IMR-90 (cell line): ENCODE measurements around the gene PCDH20. TPM values are rescaled to one million over a fixed set of nuclear protein-coding genes. Genes with fewer than 3 reads are reported as not detected.

Experiments
- ATAC-seq: fragments of 200-7000 bp; cut with Tn5 transposase; 2 replicates; pipeline ENCODE4 v1.9.1; 2020; ENCODE audit warnings: low read depth, mild to moderate bottlenecking, moderate library complexity
- BruUV-seq: library from RNA; stranded (reverse); fragments of 400-500 nt; replicated peaks from 2 replicates; lab custom pipeline; 2021; lab: Mats Ljungman, UMichigan
- CTCF ChIA-PET: fragments of 300-600 bp; formaldehyde crosslinking; extraction: SDS; loops from one replicate; lab custom pipeline; 2021; ENCODE audit warnings: antibody characterized with exemption; lab: Yijun Ruan, JAX
- POLR2A ChIA-PET: fragments of 300-600 bp; sonication (Branson Sonifier 250); formaldehyde crosslinking; loops from one replicate; lab custom pipeline; 2022; ENCODE audit warnings: antibody characterized with exemption; ENCODE audit not compliant: unreplicated experiment; lab: Charles Lee
- DNase-seq: peaks from one replicate; pipeline ENCODE4 v3.0.0; 2013
- H2AFZ ChIP-seq: replicated peaks from 2 replicates; pipeline ENCODE3; 2013; ENCODE audit warnings: low read length, mild to moderate bottlenecking; ENCODE audit not compliant: poor library complexity
- H2AK5ac ChIP-seq: 2 replicates; pipeline ENCODE4 v1.6.1; 2013; ENCODE audit warnings: low read depth, low read length, inconsistent platforms
- H2AK9ac ChIP-seq: replicated peaks from 2 replicates; pipeline ENCODE3; 2013; ENCODE audit warnings: mild to moderate bottlenecking, low read depth, low read length, moderate library complexity; ENCODE audit not compliant: poor library complexity
- H2BK120ac ChIP-seq: 2 replicates; pipeline ENCODE4 v1.6.1; 2013; ENCODE audit warnings: low read depth, low read length, inconsistent platforms
- H2BK15ac ChIP-seq: 3 replicates; pipeline ENCODE4 v1.6.1; 2013; ENCODE audit warnings: low read depth, low read length, inconsistent platforms
- H2BK20ac ChIP-seq: 2 replicates; pipeline ENCODE4 v1.6.1; 2013; ENCODE audit warnings: low read depth, mild to moderate bottlenecking, inconsistent platforms, low read length, moderate library complexity
- H2BK5ac ChIP-seq: 2 replicates; pipeline ENCODE4 v1.6.1; 2013; ENCODE audit warnings: mild to moderate bottlenecking, low read depth, low read length, inconsistent platforms; ENCODE audit not compliant: poor library complexity, severe bottlenecking
- H3K14ac ChIP-seq: replicated peaks from 2 replicates; pipeline ENCODE4 v1.6.1; 2013; ENCODE audit warnings: low read depth, low read length, inconsistent platforms
- H3K18ac ChIP-seq: 2 replicates; pipeline ENCODE4 v1.6.1; 2013; ENCODE audit warnings: low read depth, low read length, control low read depth
- H3K23ac ChIP-seq: 2 replicates; pipeline ENCODE4 v1.6.1; 2013; ENCODE audit warnings: low read depth, low read length, inconsistent platforms
- H3K27ac ChIP-seq: 2 replicates; pipeline ENCODE4 v1.5.1; 2013; ENCODE audit warnings: mild to moderate bottlenecking, control low read depth, low read length; ENCODE audit not compliant: insufficient read depth
- H3K27me3 ChIP-seq: 2 replicates; pipeline ENCODE4 v1.6.1; 2013; ENCODE audit warnings: low read length; ENCODE audit not compliant: control insufficient read depth, insufficient read depth
- H3K36me3 ChIP-seq: 2 replicates; pipeline ENCODE4 v1.6.1; 2013; ENCODE audit warnings: low read length, mixed read lengths; ENCODE audit not compliant: control insufficient read depth, insufficient read depth
- H3K4ac ChIP-seq: 2 replicates; pipeline ENCODE4 v1.6.1; 2013; ENCODE audit warnings: low read depth, low read length, inconsistent platforms
- H3K4me1 ChIP-seq: 2 replicates; pipeline ENCODE4 v1.6.1; 2013; ENCODE audit warnings: low read length, mixed read lengths; ENCODE audit not compliant: control insufficient read depth, insufficient read depth
- H3K4me2 ChIP-seq: 2 replicates; pipeline ENCODE4 v1.6.1; 2013; ENCODE audit warnings: low read depth, mild to moderate bottlenecking, control low read depth, low read length, moderate library complexity
- H3K4me3 ChIP-seq: 2 replicates; pipeline ENCODE4 v1.5.1; 2013; ENCODE audit warnings: low read depth, mild to moderate bottlenecking, control low read depth, low read length, moderate library complexity; ENCODE audit not compliant: insufficient read depth
- H3K56ac ChIP-seq: 2 replicates; pipeline ENCODE4 v1.6.1; 2013; ENCODE audit warnings: low read length, inconsistent platforms; ENCODE audit not compliant: insufficient read depth; ENCODE audit errors: extremely low read depth
- H3K79me1 ChIP-seq, 2 experiments: 2 replicates each; pipeline ENCODE4 v1.6.1; 2013; ENCODE audit warnings: low read length in 2 of 2, inconsistent platforms in 1 of 2, low read depth in 1 of 2
- H3K9ac ChIP-seq: 2 replicates; pipeline ENCODE4 v1.6.1; 2013; ENCODE audit warnings: low read depth, low read length, control low read depth
- H3K9me1 ChIP-seq: 2 replicates; pipeline ENCODE4 v1.6.1; 2013; ENCODE audit warnings: low read length, inconsistent platforms; ENCODE audit not compliant: insufficient read depth
- H3K9me3 ChIP-seq: 2 replicates; pipeline ENCODE4 v1.6.1; 2013; ENCODE audit warnings: low read length; ENCODE audit not compliant: control insufficient read depth, insufficient read depth
- H4K20me1 ChIP-seq: 2 replicates; pipeline ENCODE4 v1.6.1; 2013; ENCODE audit warnings: low read length, inconsistent platforms; ENCODE audit not compliant: insufficient read depth
- H4K5ac ChIP-seq: 2 replicates; pipeline ENCODE4 v1.6.1; 2013; ENCODE audit warnings: mild to moderate bottlenecking, low read depth, low read length, control low read depth
- H4K8ac ChIP-seq, 2 experiments: 2 replicates each; pipeline ENCODE4 v1.6.1; 2013; ENCODE audit warnings: low read depth in 2 of 2, low read length in 2 of 2, control low read depth in 1 of 2, inconsistent platforms in 1 of 2
- H4K91ac ChIP-seq: 2 replicates; pipeline ENCODE4 v1.6.1; 2013; ENCODE audit warnings: low read depth, low read length, inconsistent platforms; ENCODE audit not compliant: insufficient read depth
- MAFK ChIP-seq: IDR thresholded peaks from 2 replicates; pipeline ENCODE4 v1.6.1; 2012; ENCODE audit warnings: low read depth, low read length, improper control_type of control experiment
- MXI1 ChIP-seq: IDR thresholded peaks from 2 replicates; pipeline ENCODE4 v1.6.1; 2012; ENCODE audit warnings: low read depth, mild to moderate bottlenecking, low read length, moderate library complexity, borderline replicate concordance
- NFE2L2 ChIP-seq: fragments of 150-350 bp; IDR thresholded peaks from 2 replicates; pipeline ENCODE4 v1.6.1; 2016; ENCODE audit warnings: low read depth, mild to moderate bottlenecking, low read length
- USF2 ChIP-seq: fragments of 150-350 bp; IDR thresholded peaks from 2 replicates; pipeline ENCODE4 v1.6.1; 2017; ENCODE audit warnings: mild to moderate bottlenecking, antibody characterized with exemption, low read length, low read depth
- WGBS, 2 experiments: methylation state at CpG; one replicate each; pipeline versions ENCODE4 v1.1.5 to v1.1.7; 2013; ENCODE audit warnings: missing lambda C conversion rate in 2 of 2; ENCODE audit not compliant: insufficient read length in 1 of 2; ENCODE audit errors: extremely low coverage in 2 of 2; 5-methylcytosine and 5-hydroxymethylcytosine counted together
- dilution Hi-C: fragments of 300-500 bp; cut with HindIII; formaldehyde crosslinking; loops from one replicate; pipeline ENCODE4 v1.14.3; 2018; ENCODE audit warnings: low sequenced_read_pairs; ENCODE audit not compliant: unreplicated experiment
- in situ Hi-C: fragments of 300-500 bp; cut with MboI; formaldehyde crosslinking; loops from 3 replicates; pipeline ENCODE4 v1.14.3; 2019; ENCODE audit warnings: low sequenced_read_pairs, inconsistent platforms, mixed read lengths
- intact Hi-C: fragments of 100-400 bp; cut with micrococcal nuclease; formaldehyde crosslinking; loops from 2 replicates; pipeline ENCODE4 v1.10.0; 2022
- polyA plus RNA-seq, 3 experiments: library from polyadenylated mRNA; depleted of rRNA; stranded (reverse); fragments of >200 nt; gene quantifications; 2 replicates each; pipeline ENCODE4 v1.2.3, GENCODE V29; 2012; ENCODE audit warnings: low replicate concordance in 1 of 3
- total RNA-seq: library from RNA; depleted of rRNA; stranded (reverse); fragments of >200 nt; gene quantifications from 2 replicates; pipeline ENCODE4 v1.2.3, GENCODE V29; 2012

Gene PCDH20
- total and polyA plus RNA-seq, 2 of the 4 experiments (the other 2 are of a cell fraction): not detected

GRCh38 chr13:61391426-61391825 lies 24.2 kb downstream of the PCDH20 start:
- Histone ChIP-seq H3K36me3 (no peaks in the 10 kb centered on the region), H3K4ac (no peak overlapping the region), H2BK20ac (no peak overlapping the region), H3K56ac (no peak overlapping the region), H2AK5ac (no peak overlapping the region), H2AFZ (no peak overlapping the region), H3K14ac (no peak overlapping the region), H4K8ac (no peak overlapping the region), H3K79me1 (no peaks in the 10 kb centered on the region), H4K91ac (no peak overlapping the region), H3K27me3 (no peaks in the 10 kb centered on the region), H3K4me2 (no peak overlapping the region), H2BK120ac (no peak overlapping the region), H2BK5ac (no peak overlapping the region), H3K9me1 (no peaks in the 10 kb centered on the region), H4K20me1 (no peaks in the 10 kb centered on the region), H3K4me3 (no peak overlapping the region), H3K4me1 (no peaks in the 10 kb centered on the region), H3K18ac (no peak overlapping the region), H3K27ac (no peak overlapping the region), H3K9ac (no peak overlapping the region), H2BK15ac (no peak overlapping the region), H4K5ac (no peak overlapping the region), H3K9me3 (no peaks in the 10 kb centered on the region), H2AK9ac (no peak overlapping the region), H3K23ac (no peak overlapping the region)
- WGBS, 2 experiments: no CpG with 5 or more reads among the region's 7 CpGs
- dilution Hi-C loops: no loop called here
- POLR2A ChIA-PET: no interaction called here
- ATAC-seq: no peak
- TF ChIP-seq NFE2L2 (no peak), MAFK (no peak), USF2 (no peak), MXI1 (no peak)
- no TSS peak for BruUV-seq
- intact Hi-C loops: no loop called here
- no peak for DNase-seq
- CTCF ChIA-PET: no interaction called here
- in situ Hi-C loops: no loop called here
